A549 (cell line): Measurements from ENCODE around the gene NXNL2. TPM values are rescaled to one million over a fixed set of nuclear protein-coding genes. Genes with fewer than 3 reads are reported as not detected.

Experiments
- ATAC-seq, 2 experiments: fragments of 200-7000 bp in 1 of 2; fragments of >200 bp in 1 of 2; cut with Nextera tagmentation in 1 of 2; cut with Tn5 transposase in 1 of 2; 3 replicates each; pipeline versions ENCODE4 v1.8.0 to v1.9.1; 2018 to 2020; ENCODE audit warnings: mild to moderate bottlenecking in 1 of 2, moderate library complexity in 1 of 2
- CTCF ChIA-PET: fragments of 300-600 bp; sonication (Branson Sonifier 250); formaldehyde crosslinking; extraction: SDS; loops from one replicate; lab custom pipeline; 2021; ENCODE audit warnings: antibody characterized with exemption, inconsistent platforms; lab: Yijun Ruan, JAX
- POLR2A ChIA-PET: fragments of 350-600 bp; formaldehyde crosslinking; extraction: SDS; loops from one replicate; lab custom pipeline; 2021; ENCODE audit warnings: antibody characterized with exemption, inconsistent platforms; lab: Yijun Ruan, JAX
- DNase-seq, 2 experiments: peaks; one replicate each; pipeline versions ENCODE4 v3.0.0 to v3.0.0-alpha.2; 2011 to 2016; ENCODE audit warnings: low read depth in 1 of 2, low spot score in 1 of 2
- FAIRE-seq: peaks from 2 replicates; lab custom pipeline; 2011; peaks lifted over from hg19 to GRCh38; lab: Jason Lieb, UNC
- H3K27ac ChIP-seq, 2 experiments: fragments of >200 bp; sonication (Bioruptor Twin); formaldehyde crosslinking; 3 replicates each; pipeline ENCODE4 v1.5.1; 2016 to 2017
- H3K4me1 ChIP-seq: fragments of >200 bp; sonication (Bioruptor Twin); formaldehyde crosslinking; 3 replicates; pipeline ENCODE4 v1.6.1; 2016
- H3K4me2 ChIP-seq: fragments of >200 bp; sonication (Bioruptor Twin); formaldehyde crosslinking; 3 replicates; pipeline ENCODE4 v1.6.1; 2016
- H3K4me3 ChIP-seq: fragments of >200 bp; sonication (Bioruptor Twin); formaldehyde crosslinking; 3 replicates; pipeline ENCODE4 v1.5.1; 2016
- H3K9me3 ChIP-seq: fragments of >200 bp; sonication (Bioruptor Twin); formaldehyde crosslinking; 3 replicates; pipeline ENCODE4 v1.6.1; 2016
- CBX8 ChIP-seq: fragments of 200-600 bp; sonication (generic); IDR thresholded peaks from 2 replicates; pipeline ENCODE4 v1.6.1; 2016
- CHD4 ChIP-seq: fragments of 200-600 bp; sonication (generic); IDR thresholded peaks from 2 replicates; pipeline ENCODE4 v1.6.1; 2016; ENCODE audit warnings: antibody characterized with exemption, mild to moderate bottlenecking, borderline replicate concordance
- E2F6 ChIP-seq: IDR thresholded peaks from 2 replicates; pipeline ENCODE4 v1.6.1; 2012; ENCODE audit warnings: low read depth, borderline replicate concordance
- EHF ChIP-seq: fragments of 250-450 bp; sonication (Bioruptor Pico); IDR thresholded peaks from 2 replicates; pipeline ENCODE4 v1.5.0; 2020; ENCODE audit warnings: mild to moderate bottlenecking
- EHMT2 ChIP-seq: fragments of 200-600 bp; sonication (generic); IDR thresholded peaks from 2 replicates; pipeline ENCODE4 v1.6.1; 2016; ENCODE audit warnings: antibody characterized with exemption, low read depth, mild to moderate bottlenecking, moderate library complexity
- JUN ChIP-seq, 2 experiments: fragments of >200 bp; sonication (Bioruptor Twin); formaldehyde crosslinking; IDR thresholded peaks; 2 replicates in 1 of 2; 3 replicates in 1 of 2; pipeline ENCODE4 v1.6.1; 2016 to 2017
- JUNB ChIP-seq: fragments of >200 bp; sonication (Bioruptor Twin); formaldehyde crosslinking; IDR thresholded peaks from 2 replicates; pipeline ENCODE4 v1.6.1; 2016
- KDM1A ChIP-seq: fragments of 200-600 bp; sonication (generic); IDR thresholded peaks from 2 replicates; pipeline ENCODE4 v1.6.1; 2016; ENCODE audit warnings: low read depth, mild to moderate bottlenecking
- KDM5A ChIP-seq: fragments of 200-600 bp; sonication (generic); IDR thresholded peaks from 2 replicates; pipeline ENCODE4 v1.6.1; 2016; ENCODE audit warnings: antibody characterized with exemption, mild to moderate bottlenecking
- MYC ChIP-seq: IDR thresholded peaks from 2 replicates; pipeline ENCODE4 v1.6.1; 2012; ENCODE audit warnings: mild to moderate bottlenecking, inconsistent platforms, low read length, improper control_type of control experiment, borderline replicate concordance
- NFE2L2 ChIP-seq: fragments of 150-350 bp; conservative IDR thresholded peaks from 2 replicates; pipeline ENCODE4 v1.6.1; 2014; ENCODE audit warnings: low read length
- NR3C1 ChIP-seq: fragments of >200 bp; sonication (Bioruptor Twin); formaldehyde crosslinking; IDR thresholded peaks from 3 replicates; pipeline ENCODE4 v1.6.1; 2017
- PBX3 ChIP-seq: IDR thresholded peaks from 2 replicates; pipeline ENCODE4 v1.6.1; 2012
- PHF8 ChIP-seq: fragments of 200-600 bp; sonication (generic); IDR thresholded peaks from 2 replicates; pipeline ENCODE4 v1.6.1; 2016; ENCODE audit warnings: low read depth, mild to moderate bottlenecking, antibody characterized with exemption, moderate library complexity, borderline replicate concordance
- POLR2A ChIP-seq: IDR thresholded peaks from 2 replicates; pipeline ENCODE4 v1.6.1; 2012; ENCODE audit warnings: mild to moderate bottlenecking, low read length
- POLR2AphosphoS2 ChIP-seq: conservative IDR thresholded peaks from 2 replicates; pipeline ENCODE4 v1.6.1; 2012; ENCODE audit warnings: low read length, improper control_type of control experiment, inconsistent platforms
- RNF2 ChIP-seq: fragments of 200-600 bp; sonication (generic); IDR thresholded peaks from 2 replicates; pipeline ENCODE4 v1.6.1; 2016; ENCODE audit warnings: low read depth, mild to moderate bottlenecking, antibody characterized with exemption, moderate library complexity, borderline replicate concordance
- SMC3 ChIP-seq: fragments of >200 bp; sonication (Bioruptor Twin); formaldehyde crosslinking; IDR thresholded peaks from 3 replicates; pipeline ENCODE4 v1.6.1; 2018; ENCODE audit warnings: inconsistent platforms
- SREBF2 ChIP-seq: fragments of 450-650 bp; IDR thresholded peaks from 2 replicates; pipeline ENCODE4 v1.6.1; 2014; ENCODE audit warnings: mild to moderate bottlenecking, moderate library complexity
- TP53 ChIP-seq: fragments of 250-450 bp; sonication (Bioruptor Pico); IDR thresholded peaks from 2 replicates; pipeline ENCODE4 v1.5.0; 2021; ENCODE audit warnings: mild to moderate bottlenecking, moderate library complexity
- ZC3H11A ChIP-seq: fragments of 450-650 bp; IDR thresholded peaks from 2 replicates; pipeline ENCODE4 v1.6.1; 2014; ENCODE audit warnings: antibody characterized with exemption, mild to moderate bottlenecking
- ZFP36 ChIP-seq: fragments of 450-650 bp; IDR thresholded peaks from 2 replicates; pipeline ENCODE4 v1.6.1; 2014; ENCODE audit warnings: borderline replicate concordance; ENCODE audit not compliant: partially characterized antibody
- ZSCAN20 ChIP-seq: fragments of 250-450 bp; sonication (Bioruptor Pico); IDR thresholded peaks from 2 replicates; pipeline ENCODE4 v1.8.0; 2022; ENCODE audit warnings: mild to moderate bottlenecking, moderate library complexity
- WGBS: methylation state at CpG from one replicate; pipeline ENCODE4 v1.1.6; 2017; ENCODE audit errors: missing lambda C conversion rate; 5-methylcytosine and 5-hydroxymethylcytosine counted together
- polyA plus RNA-seq, 4 experiments: library from polyadenylated mRNA; depleted of rRNA in 3 of 4; stranded (reverse); fragments of >200 nt; fragmentation: RNase III in 1 of 4; extraction: RNeasy Plus Mini Kit Qiagen cat#74134 plus additional on column Dnase treatment in 1 of 4; gene quantifications; 2 replicates in 3 of 4; 3 replicates in 1 of 4; pipeline ENCODE4 v1.2.3, GENCODE V29; 2011 to 2017

Gene NXNL2
- polyA plus RNA-seq, 2 of the 4 experiments (the other 2 are of a cell fraction): 0.71 to 1.4 TPM

GRCh38 chr9:88502552-88503034 is 32.4 kb upstream of the NXNL2 start (continued):
- TF ChIP-seq NFE2L2 (no peak), ZC3H11A (no peak)
- TF ChIP-seq, all 56 proteins: peak for 0

- FAIRE-seq: no peak
- Histone ChIP-seq H3K27ac (no peak overlapping the region), H3K4me1 (no peaks in the 10 kb centered on the region), H3K9me3 (no peaks in the 10 kb centered on the region), H3K4me2 (no peak overlapping the region), H3K4me3 (no peak overlapping the region)
- no peak; a peak in 1 of 6 replicates for ATAC-seq
- no peak for DNase-seq
- ChIA-PET POLR2A (no interaction called here), CTCF (interaction anchor here (1.0 kb wide), 1 partner anchor 9 kb away, joined by 3 read pairs; no protein-coding TSS in a partner anchor)
- no peak for TF ChIP-seq KDM5A
- 81% methylated on average over 18 of the region's 18 CpGs for WGBS
Observed at GRCh38 chr9:88503081-88503844, 31.7 kb upstream of the NXNL2 start.

- WGBS: 87% methylated on average over 15 of the region's 17 CpGs
- H3K4me3 ChIP-seq: no peak overlapping the region
- ChIA-PET POLR2A (no interaction called here), CTCF (interaction anchor here (1.0 kb wide), 1 partner anchor 10 kb away, joined by 3 read pairs; no protein-coding TSS in a partner anchor)
- ATAC-seq (no peak; a peak in 1 of 6 replicates), FAIRE-seq (no peak), DNase-seq (no peak)
- no peaks in the 10 kb centered on the region for H3K4me1 ChIP-seq
- H3K27ac ChIP-seq: no peak overlapping the region
- H3K4me2 ChIP-seq: no peak overlapping the region
- no peak for TF ChIP-seq KDM1A
- TF ChIP-seq RNF2: no peak
- no peak for TF ChIP-seq EHMT2
- TF ChIP-seq SREBF2: no peak
- TF ChIP-seq CBX8: no peak
- no peak for TF ChIP-seq JUNB
- TF ChIP-seq PHF8: no peak
- H3K9me3 ChIP-seq: peaks cover 6% of the 10 kb centered on the region; the same call in 2 of the 3 replicates
Observed at GRCh38 chr9:88503845-88504764, 30.9 kb upstream of the NXNL2 start.

GRCh38 chr9:88508326-88508725 is 26.7 kb upstream of the NXNL2 start:
- H3K27ac ChIP-seq: no peak overlapping the region
- no peak for DNase-seq
- H3K4me2 ChIP-seq: no peak overlapping the region
- FAIRE-seq: no peak
- no peak for ATAC-seq
- TF ChIP-seq NR3C1 (no peak), CHD4 (no peak), KDM5A (no peak), POLR2AphosphoS2 (no peak), ZSCAN20 (CRISPR knock-in tag) (no peak), JUN (IDR thresholded peaks at IDR 0.05) (no peak), ZC3H11A (no peak), E2F6 (no peak), EHF (no peak), ZFP36 (no peak), SMC3 (no peak), MYC (no peak), POLR2A (no peak), PBX3 (no peak), TP53 (no peak)
- no peak overlapping the region for H3K4me3 ChIP-seq
- CTCF ChIA-PET: no interaction called here
- POLR2A ChIA-PET: interaction anchor here (0.7 kb wide), 1 partner anchor 18 kb away, joined by 6 read pairs; no protein-coding TSS in a partner anchor
- 77% methylated on average over 2 of the region's 2 CpGs for WGBS
- no peaks in the 10 kb centered on the region for H3K4me1 ChIP-seq
- peaks cover 10% of the 10 kb centered on the region; the same call in 2 of the 3 replicates for H3K9me3 ChIP-seq
